Right lobe of liver (tissue), 4 donors: ENCODE data around the gene FEM1B.

ENCODE experiments used
- POLR2A ChIP-seq: fragments of 450-650 bp; IDR thresholded peaks from one replicate; pipeline ENCODE4 v1.6.1; 2017; ENCODE audit warnings: antibody characterized with exemption, mild to moderate bottlenecking
- TF ChIP-seq, protein P1 (sequence below), 4 donors: fragments of 200-600 bp in 3 of 4; fragments of 450-650 bp in 1 of 4; IDR thresholded peaks; one replicate each; pipeline versions ENCODE4 v1.5.1 to v1.8.0; 2016 to 2022; ENCODE audit warnings: antibody characterized with exemption in 4 of 4, mild to moderate bottlenecking in 2 of 4
- donor health status: DM: no; HTN: no; CAD: no.
- donor health status: DM: no; HTN: no; CAD: no.
- donor health status: DM: no; HTN: yes; CAD: no.

DNA sequence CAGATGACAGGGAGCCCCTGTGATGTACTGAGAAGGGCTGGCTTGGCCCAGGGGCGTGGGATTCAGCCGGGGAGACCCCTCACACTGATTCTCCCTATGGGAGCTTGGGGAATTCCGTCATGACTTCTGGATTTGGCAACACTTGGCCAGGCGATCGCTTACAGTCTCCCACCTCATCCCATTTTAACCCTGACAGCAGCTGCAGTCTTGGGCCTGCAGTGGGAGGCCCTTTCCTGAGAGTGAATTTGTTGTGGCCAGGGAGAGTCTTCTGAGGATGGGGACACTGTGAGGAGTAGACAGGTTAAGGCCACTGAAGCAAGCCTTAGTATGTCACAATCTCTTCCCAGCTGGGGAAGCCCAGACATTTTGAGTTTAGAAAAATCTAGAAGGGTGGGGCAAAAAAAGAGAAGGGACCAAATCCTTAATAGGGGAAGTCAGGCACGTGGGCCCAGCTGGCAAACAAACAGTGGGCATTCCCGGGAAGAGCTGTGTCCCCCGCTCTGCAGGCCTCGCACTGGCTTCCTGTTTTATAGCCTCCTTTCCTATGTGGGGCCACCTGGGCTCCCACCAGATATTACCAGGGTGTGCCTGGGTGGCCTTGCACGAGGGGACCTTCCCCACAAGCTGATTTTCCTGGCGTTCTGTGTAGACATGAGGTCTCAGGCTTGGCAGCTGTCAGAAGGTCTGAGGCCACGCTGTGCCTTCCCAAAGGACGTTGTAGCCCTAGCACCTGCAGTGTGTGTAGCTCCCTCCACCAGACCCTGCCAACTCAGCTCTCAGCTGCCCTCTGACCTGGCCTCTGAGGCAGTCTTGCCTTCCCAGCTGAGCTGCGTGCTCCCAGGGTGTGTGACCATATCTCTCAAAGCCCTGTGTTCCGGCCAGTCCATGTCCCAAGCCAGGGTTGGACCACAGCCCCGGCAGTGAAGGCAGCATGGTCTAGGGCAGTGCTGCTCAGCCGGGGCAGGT lies 64.5 kb downstream of the FEM1B start:
- TF ChIP-seq, protein P1, sequence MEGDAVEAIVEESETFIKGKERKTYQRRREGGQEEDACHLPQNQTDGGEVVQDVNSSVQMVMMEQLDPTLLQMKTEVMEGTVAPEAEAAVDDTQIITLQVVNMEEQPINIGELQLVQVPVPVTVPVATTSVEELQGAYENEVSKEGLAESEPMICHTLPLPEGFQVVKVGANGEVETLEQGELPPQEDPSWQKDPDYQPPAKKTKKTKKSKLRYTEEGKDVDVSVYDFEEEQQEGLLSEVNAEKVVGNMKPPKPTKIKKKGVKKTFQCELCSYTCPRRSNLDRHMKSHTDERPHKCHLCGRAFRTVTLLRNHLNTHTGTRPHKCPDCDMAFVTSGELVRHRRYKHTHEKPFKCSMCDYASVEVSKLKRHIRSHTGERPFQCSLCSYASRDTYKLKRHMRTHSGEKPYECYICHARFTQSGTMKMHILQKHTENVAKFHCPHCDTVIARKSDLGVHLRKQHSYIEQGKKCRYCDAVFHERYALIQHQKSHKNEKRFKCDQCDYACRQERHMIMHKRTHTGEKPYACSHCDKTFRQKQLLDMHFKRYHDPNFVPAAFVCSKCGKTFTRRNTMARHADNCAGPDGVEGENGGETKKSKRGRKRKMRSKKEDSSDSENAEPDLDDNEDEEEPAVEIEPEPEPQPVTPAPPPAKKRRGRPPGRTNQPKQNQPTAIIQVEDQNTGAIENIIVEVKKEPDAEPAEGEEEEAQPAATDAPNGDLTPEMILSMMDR (IDR thresholded peaks at IDR 0.05), result no peak
- no peak for TF ChIP-seq POLR2A
